Measurements from ENCODE around the gene RNF123.

DNA sequence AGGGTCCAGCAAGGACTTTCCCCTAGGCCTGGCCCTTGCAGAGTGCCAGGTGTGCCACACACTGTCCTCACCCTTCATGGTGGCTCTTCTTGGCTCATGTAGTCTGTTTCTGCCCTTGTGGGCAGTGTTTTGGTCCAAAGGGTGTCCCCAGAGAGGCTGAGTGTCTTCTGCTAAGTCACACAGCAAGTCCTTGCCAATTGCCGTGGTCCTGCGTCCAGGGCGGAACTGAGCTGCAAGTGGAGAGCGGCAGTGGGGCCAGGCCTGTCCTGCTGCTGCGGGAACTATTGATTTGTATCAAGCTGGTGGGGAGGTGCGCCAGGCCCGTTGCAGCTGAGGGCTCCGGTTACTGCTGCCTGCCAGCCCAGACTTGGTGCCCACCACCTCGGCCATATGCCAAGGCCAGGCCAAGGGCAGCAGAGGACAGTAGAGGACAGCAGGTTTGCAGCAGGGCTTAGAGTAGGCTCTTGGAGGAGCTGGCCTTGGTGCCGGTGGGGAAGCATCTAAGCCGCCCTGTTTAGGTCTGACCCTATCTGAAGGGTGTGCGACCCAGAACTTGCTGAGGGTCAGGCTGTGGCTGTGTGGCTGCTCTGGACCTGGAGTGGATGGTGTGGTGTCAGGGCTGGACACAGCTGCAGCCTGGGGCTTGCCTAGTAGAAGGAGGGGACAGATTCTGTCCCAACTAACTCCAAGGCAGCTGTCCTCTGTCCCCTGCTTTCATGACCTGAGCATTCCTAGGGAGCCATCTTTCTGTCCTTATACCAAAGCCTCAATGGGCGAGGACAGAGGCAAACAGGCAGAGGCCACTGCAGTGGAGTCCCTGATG lies 25.6 kb downstream of the RNF123 start:
- TF ChIP-seq, protein P1, sequence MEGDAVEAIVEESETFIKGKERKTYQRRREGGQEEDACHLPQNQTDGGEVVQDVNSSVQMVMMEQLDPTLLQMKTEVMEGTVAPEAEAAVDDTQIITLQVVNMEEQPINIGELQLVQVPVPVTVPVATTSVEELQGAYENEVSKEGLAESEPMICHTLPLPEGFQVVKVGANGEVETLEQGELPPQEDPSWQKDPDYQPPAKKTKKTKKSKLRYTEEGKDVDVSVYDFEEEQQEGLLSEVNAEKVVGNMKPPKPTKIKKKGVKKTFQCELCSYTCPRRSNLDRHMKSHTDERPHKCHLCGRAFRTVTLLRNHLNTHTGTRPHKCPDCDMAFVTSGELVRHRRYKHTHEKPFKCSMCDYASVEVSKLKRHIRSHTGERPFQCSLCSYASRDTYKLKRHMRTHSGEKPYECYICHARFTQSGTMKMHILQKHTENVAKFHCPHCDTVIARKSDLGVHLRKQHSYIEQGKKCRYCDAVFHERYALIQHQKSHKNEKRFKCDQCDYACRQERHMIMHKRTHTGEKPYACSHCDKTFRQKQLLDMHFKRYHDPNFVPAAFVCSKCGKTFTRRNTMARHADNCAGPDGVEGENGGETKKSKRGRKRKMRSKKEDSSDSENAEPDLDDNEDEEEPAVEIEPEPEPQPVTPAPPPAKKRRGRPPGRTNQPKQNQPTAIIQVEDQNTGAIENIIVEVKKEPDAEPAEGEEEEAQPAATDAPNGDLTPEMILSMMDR (IDR thresholded peaks at IDR 0.05; ENCODE audit: extremely low read depth in 1 of 2, insufficient read depth in 1 of 2, low read depth in 1 of 2, low read length in 2 of 2), result no peak
- TF ChIP-seq POLR2A (IDR thresholded peaks at IDR 0.05; ENCODE audit: low read depth, low read length), result no peak
- TF ChIP-seq EZH2 (IDR thresholded peaks at IDR 0.05; ENCODE audit: borderline replicate concordance, low read depth, low read length, severe bottlenecking), result no peak
